ENCODE data around the gene PSMD9.

DNA sequence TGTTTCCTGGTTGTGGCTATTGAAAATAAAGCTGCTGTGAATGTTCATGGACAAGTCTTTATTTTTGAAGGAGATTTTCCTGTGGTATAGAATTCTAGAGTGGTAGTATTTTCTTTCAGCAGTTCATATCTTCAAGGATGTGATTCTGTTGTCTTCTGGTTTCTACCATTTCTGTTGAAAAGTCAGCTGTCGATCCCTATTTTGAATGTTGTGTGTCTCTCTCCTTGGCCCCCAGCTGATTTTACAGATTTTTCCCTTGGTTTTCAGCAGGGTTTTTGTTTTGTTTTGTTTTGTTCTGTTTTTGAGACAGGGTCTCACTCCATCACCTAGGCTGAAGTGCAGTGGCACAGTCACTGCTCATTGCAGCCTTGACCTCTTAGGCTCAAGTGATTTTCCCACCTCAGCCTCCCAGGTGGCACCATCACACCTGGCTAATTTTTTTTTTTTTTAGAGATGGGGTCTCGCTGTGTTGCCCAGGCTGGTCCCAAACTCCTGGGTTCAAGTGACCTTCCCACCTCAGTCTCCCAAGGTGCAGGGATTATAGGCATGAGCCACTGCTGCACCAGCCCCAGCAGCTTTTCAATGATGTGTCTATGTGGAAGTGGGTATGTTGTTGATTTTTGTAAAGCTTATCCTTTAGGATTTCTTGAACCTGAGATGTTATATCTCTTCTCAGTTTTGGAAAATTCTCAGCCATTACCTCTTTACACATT is 57.9 kb downstream of the PSMD9 start:
- no peak for TF ChIP-seq CTCF (conservative IDR thresholded peaks at IDR 0.05; ENCODE audit: low read length)
- TF ChIP-seq EZH2phosphoT487 (IDR thresholded peaks at IDR 0.05; ENCODE audit: borderline replicate concordance), result no peak

Measured in Loucy (cell line).